ENCODE results near the gene CRISP2. TPM values are rescaled to one million over a fixed set of nuclear protein-coding genes. Genes with fewer than 3 reads are reported as not detected.
"Not testable (repeated sequence)": the region's sequence is repeated elsewhere in the genome, so short reads cannot be mapped to it uniquely, and the experiment has no call there.

CRISP2 gene
- polyA plus RNA-seq, 1 experiment = not detected

DNA sequence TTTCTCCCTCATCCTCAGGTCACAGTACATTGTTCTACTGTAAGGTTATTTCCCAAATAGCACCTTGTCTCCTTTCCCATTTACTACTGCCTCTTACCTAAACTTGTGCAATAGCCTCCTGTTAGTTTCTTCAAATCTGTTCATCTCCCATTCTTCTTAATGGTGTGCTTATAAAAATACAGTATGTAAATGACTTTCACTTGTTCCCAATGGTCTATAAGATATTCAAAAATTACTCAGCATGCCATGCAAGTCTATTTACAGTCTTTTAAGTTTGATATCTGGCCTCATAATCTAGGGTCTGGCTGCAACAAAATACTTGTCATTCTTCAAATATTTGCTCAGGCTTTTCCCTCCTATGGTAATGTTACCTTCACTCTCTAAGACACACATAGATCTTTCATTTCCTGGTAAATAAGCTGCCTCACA, 45.2 kb downstream of the CRISP2 start:
- ChIA-PET POLR2A (no interaction called here), CTCF (no interaction called here)
- Histone ChIP-seq H3K9me3 (ENCODE audit: control insufficient read depth, insufficient read depth, low read length) (no peaks in the 10 kb centered on the region), H3K4me3 (ENCODE audit: low read depth, low read length) (no peak overlapping the region), H3K27ac (ENCODE audit: low read depth, low read length) (no peak overlapping the region), H3K27me3 (ENCODE audit: control insufficient read depth, insufficient read depth, low read length) (no peaks in the 10 kb centered on the region)
- DNase-seq (ENCODE audit: low read depth, low spot score) = no peak
- no peak for TF ChIP-seq CTCF (IDR thresholded peaks at IDR 0.05; ENCODE audit: low read depth, low read length)

DNA sequence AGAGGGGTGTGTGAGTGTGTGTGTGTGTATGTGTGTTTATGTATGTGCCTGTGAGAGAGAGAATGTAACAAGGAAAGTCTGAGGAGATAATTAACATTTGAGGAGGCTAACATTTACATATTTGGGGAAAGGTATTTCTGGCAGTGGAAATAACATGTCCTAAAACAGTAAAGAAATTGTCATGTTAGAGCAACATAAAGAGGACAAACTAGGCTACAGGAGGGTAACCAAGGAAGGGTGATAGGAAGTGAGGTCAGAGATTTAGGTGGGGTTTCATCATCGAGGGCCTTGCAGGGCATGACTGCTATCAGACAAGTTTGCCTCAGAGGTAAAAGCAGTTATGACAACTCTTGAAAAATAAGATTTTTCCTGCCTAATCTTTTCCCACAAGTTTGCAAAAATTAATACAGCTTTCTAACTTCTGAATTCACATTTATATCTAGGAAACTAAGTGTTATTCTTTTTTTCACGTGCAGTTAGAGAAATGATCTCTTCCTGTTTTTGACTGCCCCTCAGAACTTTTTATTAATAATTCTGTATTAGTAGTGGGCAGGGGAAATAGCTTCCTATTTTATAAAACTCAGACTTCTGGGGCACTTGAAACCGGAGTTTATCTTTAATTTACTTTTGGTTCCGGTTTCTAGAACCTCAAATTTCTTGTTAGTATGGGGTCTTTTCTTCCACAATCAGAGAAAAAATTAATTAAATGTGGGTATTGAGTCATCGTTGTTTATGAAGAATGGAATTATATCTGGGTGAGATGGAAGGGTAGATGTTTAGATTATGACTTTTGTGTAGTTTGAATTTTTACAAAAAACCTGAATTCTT, 46.2 kb downstream of the CRISP2 start:
- Histone ChIP-seq H3K27me3 (ENCODE audit: control insufficient read depth, insufficient read depth, low read length) (no peaks in the 10 kb centered on the region), H3K4me3 (ENCODE audit: low read depth, low read length) (no peak overlapping the region), H3K9me3 (ENCODE audit: control insufficient read depth, insufficient read depth, low read length) (no peaks in the 10 kb centered on the region), H3K27ac (ENCODE audit: low read depth, low read length) (no peak overlapping the region)
- DNase-seq (ENCODE audit: low read depth, low spot score) = no peak
- POLR2A ChIA-PET = no interaction called here
- no peak for TF ChIP-seq CTCF (IDR thresholded peaks at IDR 0.05; ENCODE audit: low read depth, low read length)
- CTCF ChIA-PET = no interaction called here

DNA sequence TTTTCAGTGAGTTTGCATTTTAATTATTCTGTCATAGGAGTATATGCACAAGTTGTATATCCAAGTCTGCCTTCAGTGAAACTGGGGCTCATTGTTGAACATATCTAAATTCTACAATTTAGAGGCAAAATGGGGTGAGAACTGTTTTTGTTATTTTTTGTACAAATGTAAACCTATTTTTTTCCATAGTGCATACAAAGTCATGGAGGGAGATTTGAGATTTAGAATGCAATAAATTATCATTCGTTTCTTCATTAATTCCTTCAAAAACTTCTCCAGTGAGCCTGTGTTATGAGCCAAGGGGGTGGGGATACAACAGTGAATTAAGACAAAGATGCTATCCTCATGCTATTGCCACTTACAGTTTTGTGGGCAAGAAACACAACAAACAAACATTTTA, 46.9 kb downstream of the CRISP2 start:
- no peak for TF ChIP-seq CTCF (IDR thresholded peaks at IDR 0.05; ENCODE audit: low read depth, low read length)
- Histone ChIP-seq H3K9me3 (ENCODE audit: control insufficient read depth, insufficient read depth, low read length) (no peaks in the 10 kb centered on the region), H3K27ac (ENCODE audit: low read depth, low read length) (no peak overlapping the region), H3K27me3 (ENCODE audit: control insufficient read depth, insufficient read depth, low read length) (no peaks in the 10 kb centered on the region), H3K4me3 (ENCODE audit: low read depth, low read length) (no peak overlapping the region)
- CTCF ChIA-PET = no interaction called here
- POLR2A ChIA-PET = no interaction called here
- no peak for DNase-seq (ENCODE audit: low read depth, low spot score)

DNA sequence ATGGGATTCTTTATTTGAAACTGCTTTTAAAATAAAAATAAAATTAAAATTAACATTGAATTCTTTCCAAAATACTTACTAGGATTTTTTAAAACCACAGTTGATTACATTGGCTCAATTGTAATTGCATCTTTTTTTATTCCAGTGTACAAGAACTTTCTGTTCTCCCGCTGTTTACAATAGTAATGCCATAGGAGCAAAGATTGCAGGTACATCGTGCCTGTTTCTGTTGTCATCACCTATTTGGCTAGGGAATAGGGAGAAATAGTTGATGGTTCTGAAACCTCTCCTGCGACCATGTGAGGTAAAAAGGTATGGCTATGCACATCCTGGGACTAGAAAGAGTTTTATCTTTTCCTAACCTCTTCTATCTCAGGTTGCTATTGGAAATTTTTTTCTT, 48.5 kb downstream of the CRISP2 start:
- H3K27ac ChIP-seq (ENCODE audit: low read depth, low read length) = no peak overlapping the region
- no peaks in the 10 kb centered on the region for H3K9me3 ChIP-seq (ENCODE audit: control insufficient read depth, insufficient read depth, low read length)
- POLR2A ChIA-PET = no interaction called here
- CTCF ChIA-PET = no interaction called here
- no peak for TF ChIP-seq CTCF (IDR thresholded peaks at IDR 0.05; ENCODE audit: low read depth, low read length)
- no peaks in the 10 kb centered on the region for H3K27me3 ChIP-seq (ENCODE audit: control insufficient read depth, insufficient read depth, low read length)
- H3K4me3 ChIP-seq (ENCODE audit: low read depth, low read length) = no peak overlapping the region
- no peak for DNase-seq (ENCODE audit: low read depth, low spot score)

GRCh38 chr6:49664054-49664453, 49.3 kb downstream of the CRISP2 start:
- POLR2A ChIA-PET; CTCF ChIA-PET; DNase-seq (ENCODE audit: low read depth, low spot score); H3K27me3 ChIP-seq (ENCODE audit: control insufficient read depth, insufficient read depth, low read length); H3K27ac ChIP-seq (ENCODE audit: low read depth, low read length); H3K4me3 ChIP-seq (ENCODE audit: low read depth, low read length); H3K9me3 ChIP-seq (ENCODE audit: control insufficient read depth, insufficient read depth, low read length): not testable (repeated sequence)

Measured in AG04450 (cell line).